ENCODE measurements around the gene CEP164. TPM values are rescaled to one million over a fixed set of nuclear protein-coding genes. Genes with fewer than 3 reads are reported as not detected.

The CEP164 gene
- total RNA-seq, 1 experiment from 2014 or later: 22.2 TPM

DNA sequence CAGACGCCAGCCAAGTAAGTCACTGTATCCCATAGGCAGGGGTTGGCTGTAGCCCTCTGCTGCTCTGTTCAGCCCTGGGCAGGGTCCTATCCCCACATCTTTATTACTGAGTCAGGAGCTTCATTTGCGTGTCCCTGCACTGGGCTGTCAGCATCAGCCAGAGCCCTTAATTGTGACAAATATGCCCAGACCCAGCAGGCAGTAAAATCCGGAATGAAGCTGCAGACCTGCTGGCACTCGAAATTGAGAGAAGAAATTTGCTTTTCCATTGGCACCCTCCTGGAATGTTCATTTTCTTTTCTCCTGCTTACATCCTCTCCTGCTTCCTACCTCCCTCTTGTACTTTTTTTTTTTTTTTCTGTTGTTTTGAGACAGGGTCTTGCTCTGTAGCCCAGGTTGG lies 43.8 kb downstream of the CEP164 start:
- POLR2A ChIA-PET: no interaction called here
- H2AFZ ChIP-seq (ENCODE audit: low read depth, low read length, poor library complexity, severe bottlenecking): no peak overlapping the region
- H3K4me1 ChIP-seq (ENCODE audit: control insufficient read depth in 1 of 2, insufficient read depth in 2 of 2, low read length in 2 of 2): no peaks in the 10 kb centered on the region
- H4K20me1 ChIP-seq (ENCODE audit: insufficient read depth): no peaks in the 10 kb centered on the region
- no peaks in the 10 kb centered on the region for H3K79me2 ChIP-seq (ENCODE audit: insufficient read depth, low read length)
- intact Hi-C loops (cut with micrococcal nuclease): no loop called here
- BruUV-seq (replicated peaks): no TSS peak
- RAD21 ChIA-PET (ENCODE audit: low non-redundant PET in 1 of 2, low total read pairs in 2 of 2, uncharacterized antibody in 2 of 2, unreplicated experiment in 2 of 2): no interaction called here
- ATAC-seq: no peak
- peaks cover 3 to 7% of the 10 kb centered on the region in 2 experiments; a peak in 3 of 4 replicates for H3K36me3 ChIP-seq (ENCODE audit: control insufficient read depth in 1 of 2, insufficient read depth in 2 of 2, low read length in 2 of 2)
- no peak for DNase-seq (ENCODE audit: low read depth, low spot score)
- TF ChIP-seq ELF1 (IDR thresholded peaks at IDR 0.05; ENCODE audit: borderline replicate concordance, low read depth): no peak
- TF ChIP-seq FOSL1 (IDR thresholded peaks at IDR 0.05; ENCODE audit: low read depth): no peak
- TF ChIP-seq POLR2A (IDR thresholded peaks at IDR 0.05; ENCODE audit: borderline replicate concordance, extremely low read depth, insufficient read depth, insufficient read length): no peak
- TF ChIP-seq ZFX (IDR thresholded peaks at IDR 0.05): no peak
- no peak for TF ChIP-seq JUND (IDR thresholded peaks at IDR 0.05)
- TF ChIP-seq EZH2 (IDR thresholded peaks at IDR 0.05): no peak
- TF ChIP-seq RAD21 (IDR thresholded peaks at IDR 0.05; ENCODE audit: low read depth): no peak
- no peak for TF ChIP-seq SP1 (IDR thresholded peaks at IDR 0.05; ENCODE audit: low read depth)
- TF ChIP-seq EGR1 (IDR thresholded peaks at IDR 0.05; ENCODE audit: low read depth): no peak
- no peak for TF ChIP-seq POLR2AphosphoS5 (IDR thresholded peaks at IDR 0.05; ENCODE audit: low read depth, low read length)
- H3K9me2 ChIP-seq (ENCODE audit: insufficient read depth): no peaks in the 10 kb centered on the region
- H3K27me3 ChIP-seq (ENCODE audit: insufficient read depth, low read length): no peaks in the 10 kb centered on the region
- no peak overlapping the region for H3K27ac ChIP-seq (ENCODE audit: low read depth, low read length)
- CTCF ChIA-PET: no interaction called here
- no peak overlapping the region for H3K9ac ChIP-seq (ENCODE audit: low read length)
- H3K4me2 ChIP-seq (ENCODE audit: low read length): no peak overlapping the region
- no peaks in the 10 kb centered on the region for H3K9me3 ChIP-seq (ENCODE audit: control insufficient read depth in 1 of 2, insufficient read depth in 1 of 2, low read depth in 1 of 2, low read length in 2 of 2)
- H3K4me3 ChIP-seq (replicated peaks in 1 of 2; ENCODE audit: low read depth in 1 of 2, low read length in 2 of 2): no peak overlapping the region

DNA sequence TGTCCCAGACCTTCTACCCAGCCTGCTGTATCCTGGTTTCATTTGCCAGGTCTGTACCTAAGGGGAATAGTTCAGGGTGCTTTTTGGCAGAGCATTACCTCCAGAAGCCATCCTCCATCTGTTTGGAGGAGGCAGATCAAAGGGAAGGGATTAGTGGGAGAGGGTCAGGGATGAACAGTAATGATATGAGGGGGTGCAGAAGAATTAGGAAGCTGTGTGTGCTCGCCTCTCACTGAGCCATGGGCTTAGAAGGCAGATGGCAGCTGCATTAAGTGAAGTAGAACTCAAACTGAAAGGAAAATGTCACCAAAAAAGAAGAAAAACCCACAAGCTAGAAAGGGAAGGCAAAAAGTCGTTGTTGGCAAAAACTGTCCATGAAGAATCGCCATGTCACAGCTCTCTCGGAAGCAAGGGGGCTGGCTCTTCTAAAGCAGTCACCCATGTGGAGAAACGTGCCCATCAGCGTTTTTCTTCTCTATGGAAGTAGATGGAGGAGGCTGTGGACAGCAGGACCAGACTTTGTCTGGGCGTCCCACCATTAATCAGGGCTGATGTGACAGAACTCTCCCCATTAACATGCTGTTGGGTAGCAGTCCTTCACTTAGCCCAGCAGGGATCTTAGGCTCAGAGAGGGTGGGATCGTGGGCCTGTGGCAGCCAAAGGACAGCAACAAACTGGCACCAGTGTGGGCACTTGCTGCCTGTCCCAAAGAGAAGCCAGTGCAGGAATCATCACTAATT lies 46.8 kb downstream of the CEP164 start:
- no peak overlapping the region for H3K27ac ChIP-seq (ENCODE audit: low read depth, low read length)
- H3K9me3 ChIP-seq (ENCODE audit: control insufficient read depth in 1 of 2, insufficient read depth in 1 of 2, low read depth in 1 of 2, low read length in 2 of 2): no peaks in the 10 kb centered on the region
- DNase-seq (ENCODE audit: low read depth, low spot score): no peak
- no peak for ATAC-seq
- ChIA-PET CTCF (no interaction called here), RAD21 (ENCODE audit: low non-redundant PET in 1 of 2, low total read pairs in 2 of 2, uncharacterized antibody in 2 of 2, unreplicated experiment in 2 of 2) (no interaction called here), POLR2A (no interaction called here)
- peaks cover 3 to 5% of the 10 kb centered on the region in 2 experiments; a peak in 3 of 4 replicates for H3K36me3 ChIP-seq (ENCODE audit: control insufficient read depth in 1 of 2, insufficient read depth in 2 of 2, low read length in 2 of 2)
- H3K4me2 ChIP-seq (ENCODE audit: low read length): no peak overlapping the region
- no peak overlapping the region for H2AFZ ChIP-seq (ENCODE audit: low read depth, low read length, poor library complexity, severe bottlenecking)
- no peak overlapping the region for H3K9ac ChIP-seq (ENCODE audit: low read length)
- H4K20me1 ChIP-seq (ENCODE audit: insufficient read depth): no peaks in the 10 kb centered on the region
- H3K79me2 ChIP-seq (ENCODE audit: insufficient read depth, low read length): no peaks in the 10 kb centered on the region
- intact Hi-C loops (cut with micrococcal nuclease): no loop called here
- no peaks in the 10 kb centered on the region for H3K9me2 ChIP-seq (ENCODE audit: insufficient read depth)
- no TSS peak for BruUV-seq (replicated peaks)
- no peaks in the 10 kb centered on the region for H3K27me3 ChIP-seq (ENCODE audit: insufficient read depth, low read length)
- no peak overlapping the region for H3K4me3 ChIP-seq (replicated peaks in 1 of 2; ENCODE audit: low read depth in 1 of 2, low read length in 2 of 2)
- H3K4me1 ChIP-seq (ENCODE audit: control insufficient read depth in 1 of 2, insufficient read depth in 2 of 2, low read length in 2 of 2): no peaks in the 10 kb centered on the region
- no peak for TF ChIP-seq ELF1 (IDR thresholded peaks at IDR 0.05; ENCODE audit: borderline replicate concordance, low read depth)
- TF ChIP-seq FOSL1 (IDR thresholded peaks at IDR 0.05; ENCODE audit: low read depth): no peak
- TF ChIP-seq SRF (IDR thresholded peaks at IDR 0.05; ENCODE audit: low read depth): no peak
- TF ChIP-seq, protein P1, sequence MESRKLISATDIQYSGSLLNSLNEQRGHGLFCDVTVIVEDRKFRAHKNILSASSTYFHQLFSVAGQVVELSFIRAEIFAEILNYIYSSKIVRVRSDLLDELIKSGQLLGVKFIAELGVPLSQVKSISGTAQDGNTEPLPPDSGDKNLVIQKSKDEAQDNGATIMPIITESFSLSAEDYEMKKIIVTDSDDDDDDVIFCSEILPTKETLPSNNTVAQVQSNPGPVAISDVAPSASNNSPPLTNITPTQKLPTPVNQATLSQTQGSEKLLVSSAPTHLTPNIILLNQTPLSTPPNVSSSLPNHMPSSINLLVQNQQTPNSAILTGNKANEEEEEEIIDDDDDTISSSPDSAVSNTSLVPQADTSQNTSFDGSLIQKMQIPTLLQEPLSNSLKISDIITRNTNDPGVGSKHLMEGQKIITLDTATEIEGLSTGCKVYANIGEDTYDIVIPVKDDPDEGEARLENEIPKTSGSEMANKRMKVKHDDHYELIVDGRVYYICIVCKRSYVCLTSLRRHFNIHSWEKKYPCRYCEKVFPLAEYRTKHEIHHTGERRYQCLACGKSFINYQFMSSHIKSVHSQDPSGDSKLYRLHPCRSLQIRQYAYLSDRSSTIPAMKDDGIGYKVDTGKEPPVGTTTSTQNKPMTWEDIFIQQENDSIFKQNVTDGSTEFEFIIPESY (IDR thresholded peaks at IDR 0.05; ENCODE audit: extremely low read depth, insufficient replicate concordance, low read length): no peak
- TF ChIP-seq EZH2 (IDR thresholded peaks at IDR 0.05): no peak
- TF ChIP-seq ZFX (IDR thresholded peaks at IDR 0.05): no peak
- TF ChIP-seq JUND (IDR thresholded peaks at IDR 0.05): no peak
- TF ChIP-seq POLR2AphosphoS5 (IDR thresholded peaks at IDR 0.05; ENCODE audit: low read depth, low read length): no peak
- TF ChIP-seq, protein P2, sequence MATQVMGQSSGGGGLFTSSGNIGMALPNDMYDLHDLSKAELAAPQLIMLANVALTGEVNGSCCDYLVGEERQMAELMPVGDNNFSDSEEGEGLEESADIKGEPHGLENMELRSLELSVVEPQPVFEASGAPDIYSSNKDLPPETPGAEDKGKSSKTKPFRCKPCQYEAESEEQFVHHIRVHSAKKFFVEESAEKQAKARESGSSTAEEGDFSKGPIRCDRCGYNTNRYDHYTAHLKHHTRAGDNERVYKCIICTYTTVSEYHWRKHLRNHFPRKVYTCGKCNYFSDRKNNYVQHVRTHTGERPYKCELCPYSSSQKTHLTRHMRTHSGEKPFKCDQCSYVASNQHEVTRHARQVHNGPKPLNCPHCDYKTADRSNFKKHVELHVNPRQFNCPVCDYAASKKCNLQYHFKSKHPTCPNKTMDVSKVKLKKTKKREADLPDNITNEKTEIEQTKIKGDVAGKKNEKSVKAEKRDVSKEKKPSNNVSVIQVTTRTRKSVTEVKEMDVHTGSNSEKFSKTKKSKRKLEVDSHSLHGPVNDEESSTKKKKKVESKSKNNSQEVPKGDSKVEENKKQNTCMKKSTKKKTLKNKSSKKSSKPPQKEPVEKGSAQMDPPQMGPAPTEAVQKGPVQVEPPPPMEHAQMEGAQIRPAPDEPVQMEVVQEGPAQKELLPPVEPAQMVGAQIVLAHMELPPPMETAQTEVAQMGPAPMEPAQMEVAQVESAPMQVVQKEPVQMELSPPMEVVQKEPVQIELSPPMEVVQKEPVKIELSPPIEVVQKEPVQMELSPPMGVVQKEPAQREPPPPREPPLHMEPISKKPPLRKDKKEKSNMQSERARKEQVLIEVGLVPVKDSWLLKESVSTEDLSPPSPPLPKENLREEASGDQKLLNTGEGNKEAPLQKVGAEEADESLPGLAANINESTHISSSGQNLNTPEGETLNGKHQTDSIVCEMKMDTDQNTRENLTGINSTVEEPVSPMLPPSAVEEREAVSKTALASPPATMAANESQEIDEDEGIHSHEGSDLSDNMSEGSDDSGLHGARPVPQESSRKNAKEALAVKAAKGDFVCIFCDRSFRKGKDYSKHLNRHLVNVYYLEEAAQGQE (IDR thresholded peaks at IDR 0.05; ENCODE audit: low read depth): no peak
- TF ChIP-seq, protein P3, sequence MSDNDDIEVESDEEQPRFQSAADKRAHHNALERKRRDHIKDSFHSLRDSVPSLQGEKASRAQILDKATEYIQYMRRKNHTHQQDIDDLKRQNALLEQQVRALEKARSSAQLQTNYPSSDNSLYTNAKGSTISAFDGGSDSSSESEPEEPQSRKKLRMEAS (IDR thresholded peaks at IDR 0.05): no peak
- no peak for TF ChIP-seq POLR2A (IDR thresholded peaks at IDR 0.05; ENCODE audit: borderline replicate concordance, extremely low read depth, insufficient read depth, insufficient read length)
- no peak for TF ChIP-seq EGR1 (IDR thresholded peaks at IDR 0.05; ENCODE audit: low read depth)
- TF ChIP-seq EZH2phosphoT487 (IDR thresholded peaks at IDR 0.05; ENCODE audit: borderline replicate concordance): no peak
